ENCODE measurements around the gene CDK11A. TPM values are rescaled to one million over a fixed set of nuclear protein-coding genes. Genes with fewer than 3 reads are reported as not detected.
"Not testable (repeated sequence)": the region's sequence is repeated elsewhere in the genome, so short reads cannot be mapped to it uniquely, and the experiment has no call there.

Gene CDK11A
- polyA plus RNA-seq, 1 donor (not counting 4 experiments of a cell fraction or from before 2014, with no cell fraction given), result 3.5 TPM

GRCh38 chr1:1752190-1752589 is 28.0 kb upstream of the CDK11A start:
- no peaks in the 10 kb centered on the region for H3K27me3 ChIP-seq (ENCODE audit: control insufficient read depth, extremely low read depth, insufficient read depth, low read length)
- dilution Hi-C loops (cut with MboI; ENCODE audit: extremely low pct_ligation_motif_present, low sequenced_read_pairs), result no loop called here
- no peaks in the 10 kb centered on the region for H3K9me1 ChIP-seq (ENCODE audit: control insufficient read depth, extremely low read depth, insufficient read depth, low read length)
- FAIRE-seq, result no peak
- TF ChIP-seq, protein P1, sequence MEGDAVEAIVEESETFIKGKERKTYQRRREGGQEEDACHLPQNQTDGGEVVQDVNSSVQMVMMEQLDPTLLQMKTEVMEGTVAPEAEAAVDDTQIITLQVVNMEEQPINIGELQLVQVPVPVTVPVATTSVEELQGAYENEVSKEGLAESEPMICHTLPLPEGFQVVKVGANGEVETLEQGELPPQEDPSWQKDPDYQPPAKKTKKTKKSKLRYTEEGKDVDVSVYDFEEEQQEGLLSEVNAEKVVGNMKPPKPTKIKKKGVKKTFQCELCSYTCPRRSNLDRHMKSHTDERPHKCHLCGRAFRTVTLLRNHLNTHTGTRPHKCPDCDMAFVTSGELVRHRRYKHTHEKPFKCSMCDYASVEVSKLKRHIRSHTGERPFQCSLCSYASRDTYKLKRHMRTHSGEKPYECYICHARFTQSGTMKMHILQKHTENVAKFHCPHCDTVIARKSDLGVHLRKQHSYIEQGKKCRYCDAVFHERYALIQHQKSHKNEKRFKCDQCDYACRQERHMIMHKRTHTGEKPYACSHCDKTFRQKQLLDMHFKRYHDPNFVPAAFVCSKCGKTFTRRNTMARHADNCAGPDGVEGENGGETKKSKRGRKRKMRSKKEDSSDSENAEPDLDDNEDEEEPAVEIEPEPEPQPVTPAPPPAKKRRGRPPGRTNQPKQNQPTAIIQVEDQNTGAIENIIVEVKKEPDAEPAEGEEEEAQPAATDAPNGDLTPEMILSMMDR (optimal IDR thresholded peaks at IDR 0.05 in 1 of 3, IDR thresholded peaks at IDR 0.05 in 1 of 3, conservative IDR thresholded peaks at IDR 0.05 in 1 of 3; ENCODE audit: extremely low read depth in 1 of 3, insufficient read depth in 2 of 3, low read length in 3 of 3), result no peak
- TF ChIP-seq EZH2 (IDR thresholded peaks at IDR 0.05; ENCODE audit: low read length), result no peak
- no peak overlapping the region for H3K9ac ChIP-seq (ENCODE audit: control insufficient read depth, extremely low read depth, insufficient read depth, low read length)
- H3K36me3 ChIP-seq (ENCODE audit: control insufficient read depth in 2 of 2, extremely low read depth in 1 of 2, insufficient read depth in 2 of 2, low read length in 2 of 2), result peaks cover 22 to 30% of the 10 kb centered on the region in 2 experiments
- no peak overlapping the region for H3K27ac ChIP-seq (ENCODE audit: control insufficient read depth, insufficient read depth, low read length)
- no peak overlapping the region for H3K4me3 ChIP-seq (ENCODE audit: control insufficient read depth in 2 of 3, extremely low read depth in 1 of 3, insufficient read depth in 2 of 3, low read depth in 1 of 3, low read length in 3 of 3)
- H3K4me2 ChIP-seq (ENCODE audit: control insufficient read depth, extremely low read depth, insufficient read depth, low read depth, low read length), result no peak overlapping the region
- no peak for DNase-seq (ENCODE audit: low read depth, low spot score)
- no peaks in the 10 kb centered on the region for H3K9me3 ChIP-seq (ENCODE audit: control insufficient read depth, low read depth, low read length)
- H3K4me1 ChIP-seq (ENCODE audit: control insufficient read depth, extremely low read depth, insufficient read depth, low read length), result no peaks in the 10 kb centered on the region
- no peaks in the 10 kb centered on the region for H4K20me1 ChIP-seq (ENCODE audit: control insufficient read depth, extremely low read depth, insufficient read depth, low read length)
- no peak overlapping the region for H2AFZ ChIP-seq (ENCODE audit: control insufficient read depth, low read length)
- no peaks in the 10 kb centered on the region for H3K79me2 ChIP-seq (ENCODE audit: control insufficient read depth, insufficient read depth, low read length)

- H4K20me1 ChIP-seq (ENCODE audit: control insufficient read depth, extremely low read depth, insufficient read depth, low read length); H3K79me2 ChIP-seq (ENCODE audit: control insufficient read depth, insufficient read depth, low read length); dilution Hi-C loops (cut with MboI; ENCODE audit: extremely low pct_ligation_motif_present, low sequenced_read_pairs); H3K27ac ChIP-seq (ENCODE audit: control insufficient read depth, insufficient read depth, low read length); H2AFZ ChIP-seq (ENCODE audit: control insufficient read depth, low read length); H3K9ac ChIP-seq (ENCODE audit: control insufficient read depth, extremely low read depth, insufficient read depth, low read length); H3K4me2 ChIP-seq (ENCODE audit: control insufficient read depth, extremely low read depth, insufficient read depth, low read depth, low read length); H3K4me1 ChIP-seq (ENCODE audit: control insufficient read depth, extremely low read depth, insufficient read depth, low read length); H3K9me1 ChIP-seq (ENCODE audit: control insufficient read depth, extremely low read depth, insufficient read depth, low read length); H3K27me3 ChIP-seq (ENCODE audit: control insufficient read depth, extremely low read depth, insufficient read depth, low read length); H3K9me3 ChIP-seq (ENCODE audit: control insufficient read depth, low read depth, low read length); H3K4me3 ChIP-seq (ENCODE audit: control insufficient read depth in 2 of 3, extremely low read depth in 1 of 3, insufficient read depth in 2 of 3, low read depth in 1 of 3, low read length in 3 of 3); DNase-seq (ENCODE audit: low read depth, low spot score); FAIRE-seq: not testable (repeated sequence)
- peaks cover 11 to 20% of the 10 kb centered on the region in 2 experiments for H3K36me3 ChIP-seq (ENCODE audit: control insufficient read depth in 2 of 2, extremely low read depth in 1 of 2, insufficient read depth in 2 of 2, low read length in 2 of 2)
Measured at GRCh38 chr1:1749941-1750340, 25.8 kb upstream of the CDK11A start.

DNA sequence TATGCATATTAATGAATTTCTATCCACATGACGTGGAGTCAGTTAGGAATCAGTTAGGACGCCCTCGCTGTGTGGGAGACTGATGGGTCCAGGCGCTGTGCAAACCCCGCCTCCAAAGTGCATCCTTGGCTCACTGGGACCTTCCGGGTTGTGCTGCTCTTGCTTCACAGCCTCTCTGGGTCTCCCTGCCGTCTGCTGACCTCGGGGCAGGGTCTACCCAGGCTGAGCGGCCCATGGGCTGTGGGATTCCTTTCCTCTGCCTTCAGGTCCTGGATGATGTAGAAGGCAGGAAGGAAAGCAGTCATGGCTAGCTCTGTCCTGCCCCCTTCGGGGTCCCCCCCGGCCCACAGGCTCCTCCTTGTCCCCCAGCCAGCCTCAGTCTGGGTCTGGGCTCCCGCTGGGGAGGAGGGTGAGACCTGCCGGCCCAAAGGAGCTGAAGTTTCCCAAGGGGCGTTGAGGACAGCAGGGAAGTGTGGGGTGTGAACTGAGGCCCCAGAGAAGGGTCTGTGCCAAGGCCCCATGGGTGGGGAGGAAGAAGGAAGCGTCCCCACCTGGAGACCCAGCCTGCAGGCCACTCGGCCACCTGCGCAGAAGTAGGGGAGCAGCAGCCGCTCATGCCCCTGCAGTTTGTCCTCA is 24.6 kb upstream of the CDK11A start:
- FAIRE-seq (no peak), DNase-seq (ENCODE audit: low read depth, low spot score) (no peak)
- Histone ChIP-seq H3K27ac (ENCODE audit: control insufficient read depth, insufficient read depth, low read length) (no peak overlapping the region), H3K79me2 (ENCODE audit: control insufficient read depth, insufficient read depth, low read length) (no peaks in the 10 kb centered on the region), H3K9me1 (ENCODE audit: control insufficient read depth, extremely low read depth, insufficient read depth, low read length) (no peaks in the 10 kb centered on the region), H2AFZ (ENCODE audit: control insufficient read depth, low read length) (no peak overlapping the region), H3K4me2 (ENCODE audit: control insufficient read depth, extremely low read depth, insufficient read depth, low read depth, low read length) (no peak overlapping the region), H4K20me1 (ENCODE audit: control insufficient read depth, extremely low read depth, insufficient read depth, low read length) (no peaks in the 10 kb centered on the region), H3K4me1 (ENCODE audit: control insufficient read depth, extremely low read depth, insufficient read depth, low read length) (no peaks in the 10 kb centered on the region), H3K9ac (ENCODE audit: control insufficient read depth, extremely low read depth, insufficient read depth, low read length) (no peak overlapping the region), H3K4me3 (ENCODE audit: control insufficient read depth in 2 of 3, extremely low read depth in 1 of 3, insufficient read depth in 2 of 3, low read depth in 1 of 3, low read length in 3 of 3) (no peak overlapping the region), H3K9me3 (ENCODE audit: control insufficient read depth, low read depth, low read length) (no peaks in the 10 kb centered on the region), H3K36me3 (ENCODE audit: control insufficient read depth in 2 of 2, extremely low read depth in 1 of 2, insufficient read depth in 2 of 2, low read length in 2 of 2) (peaks cover 2 to 12% of the 10 kb centered on the region in 2 experiments), H3K27me3 (ENCODE audit: control insufficient read depth, extremely low read depth, insufficient read depth, low read length) (no peaks in the 10 kb centered on the region)
- dilution Hi-C loops (cut with MboI; ENCODE audit: extremely low pct_ligation_motif_present, low sequenced_read_pairs), result no loop called here
- TF ChIP-seq, protein P1 (optimal IDR thresholded peaks at IDR 0.05 in 1 of 3, IDR thresholded peaks at IDR 0.05 in 1 of 3, conservative IDR thresholded peaks at IDR 0.05 in 1 of 3; ENCODE audit: extremely low read depth in 1 of 3, insufficient read depth in 2 of 3, low read length in 3 of 3), result no peak
- no peak for TF ChIP-seq EZH2 (IDR thresholded peaks at IDR 0.05; ENCODE audit: low read length)

DNA sequence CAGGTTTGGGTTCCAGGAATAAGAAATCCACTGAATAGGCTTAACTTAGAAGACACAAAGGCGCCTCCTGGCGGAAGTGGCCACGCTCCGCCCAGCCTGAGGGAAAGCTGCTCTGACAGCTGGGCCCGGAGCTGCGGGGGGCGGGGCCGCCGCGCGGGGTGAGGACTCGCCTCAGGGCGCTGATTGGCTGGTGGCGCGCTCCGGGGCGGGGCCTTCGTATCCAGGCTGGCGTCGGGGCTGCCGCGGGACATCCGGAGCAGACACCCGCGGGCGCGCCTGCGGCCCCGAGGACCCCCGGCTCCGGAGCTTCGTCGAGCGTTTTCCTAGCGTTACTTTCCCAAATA is 22.4 kb upstream of the CDK11A start:
- peak; percentile 59 for FAIRE-seq
- H3K79me2 ChIP-seq (ENCODE audit: control insufficient read depth, insufficient read depth, low read length); H3K9me3 ChIP-seq (ENCODE audit: control insufficient read depth, low read depth, low read length); H3K27me3 ChIP-seq (ENCODE audit: control insufficient read depth, extremely low read depth, insufficient read depth, low read length); H3K4me2 ChIP-seq (ENCODE audit: control insufficient read depth, extremely low read depth, insufficient read depth, low read depth, low read length); DNase-seq (ENCODE audit: low read depth, low spot score); H3K9ac ChIP-seq (ENCODE audit: control insufficient read depth, extremely low read depth, insufficient read depth, low read length); H3K4me1 ChIP-seq (ENCODE audit: control insufficient read depth, extremely low read depth, insufficient read depth, low read length); H3K36me3 ChIP-seq (ENCODE audit: control insufficient read depth in 2 of 2, extremely low read depth in 1 of 2, insufficient read depth in 2 of 2, low read length in 2 of 2); H3K9me1 ChIP-seq (ENCODE audit: control insufficient read depth, extremely low read depth, insufficient read depth, low read length); H2AFZ ChIP-seq (ENCODE audit: control insufficient read depth, low read length); H3K27ac ChIP-seq (ENCODE audit: control insufficient read depth, insufficient read depth, low read length); dilution Hi-C loops (cut with MboI; ENCODE audit: extremely low pct_ligation_motif_present, low sequenced_read_pairs); H4K20me1 ChIP-seq (ENCODE audit: control insufficient read depth, extremely low read depth, insufficient read depth, low read length): not testable (repeated sequence)
- H3K4me3 ChIP-seq (ENCODE audit: control insufficient read depth in 2 of 3, extremely low read depth in 1 of 3, insufficient read depth in 2 of 3, low read depth in 1 of 3, low read length in 3 of 3), result peak overlapping the region in 1 of 3 experiments; percentile 42
